Skeletal muscle satellite cell (primary cell): Measurements from ENCODE around the gene GSTA5.
"Not testable (repeated sequence)": the region's sequence is repeated elsewhere in the genome, so short reads cannot be mapped to it uniquely, and the experiment has no call there.

Experiments used
- H3K27me3 ChIP-seq: 2 replicates; pipeline ENCODE4 v1.7.0; 2013; ENCODE audit warnings: low read length; ENCODE audit not compliant: control insufficient read depth, insufficient read depth
- H3K36me3 ChIP-seq: 2 replicates; pipeline ENCODE4 v1.7.0; 2013; ENCODE audit warnings: mild to moderate bottlenecking, control low read depth, low read length; ENCODE audit not compliant: insufficient read depth
- H3K4me1 ChIP-seq: 2 replicates; pipeline ENCODE4 v1.7.0; 2013; ENCODE audit warnings: low read length; ENCODE audit not compliant: control insufficient read depth, insufficient read depth
- H3K4me2 ChIP-seq: 2 replicates; pipeline ENCODE4 v1.7.0; 2013; ENCODE audit warnings: mild to moderate bottlenecking, low read length
- H3K4me3 ChIP-seq: 2 replicates; pipeline ENCODE4 v1.7.0; 2013; ENCODE audit warnings: low read length
- H3K9ac ChIP-seq: 2 replicates; pipeline ENCODE4 v1.7.0; 2013; ENCODE audit warnings: mild to moderate bottlenecking, low read depth, low read length, moderate library complexity
- H3K9me3 ChIP-seq: replicated peaks from 2 replicates; pipeline ENCODE4 v1.7.0; 2013; ENCODE audit warnings: mild to moderate bottlenecking, control low read depth, low read length

The GSTA5 gene

DNA sequence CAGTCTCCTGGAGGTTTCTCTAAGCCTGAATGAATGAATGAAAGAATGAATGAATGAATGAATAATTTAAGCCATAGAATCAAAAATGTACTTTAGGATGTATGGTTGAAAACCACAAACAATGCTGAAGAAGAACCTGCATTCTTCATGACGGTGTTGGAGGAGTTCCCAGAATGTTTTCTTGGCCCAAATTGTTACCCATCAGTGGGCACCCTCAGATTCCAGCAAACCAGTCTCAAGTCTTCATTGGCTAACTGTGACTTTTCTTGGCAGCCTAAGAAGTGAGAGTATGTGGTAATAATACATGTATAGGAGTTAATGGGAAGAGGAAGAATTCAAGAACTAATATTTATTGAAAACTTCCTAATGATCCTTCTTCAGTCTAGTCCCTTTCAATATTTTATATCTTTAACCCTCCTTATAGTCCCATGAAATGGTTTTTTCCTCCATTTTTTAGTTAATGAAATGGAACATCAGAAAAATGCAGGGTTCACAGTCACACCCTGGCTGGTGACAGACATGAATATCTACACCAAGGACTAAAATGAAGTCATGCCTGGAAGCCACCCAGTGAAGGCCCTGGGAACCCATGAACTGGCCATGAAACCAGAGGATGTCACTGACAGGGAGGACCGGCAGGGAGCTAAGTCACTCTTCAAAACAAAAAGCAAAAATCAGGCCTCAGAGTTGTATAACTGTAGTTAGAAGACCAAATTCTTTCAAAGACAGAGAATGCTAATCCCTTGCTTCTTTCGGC, 29.9 kb upstream of the GSTA5 start:
- not testable (repeated sequence) for H3K9me3 ChIP-seq, H3K36me3 ChIP-seq, H3K9ac ChIP-seq, H3K4me3 ChIP-seq, H3K4me2 ChIP-seq, H3K4me1 ChIP-seq
- peaks cover 32% of the 10 kb centered on the region for H3K27me3 ChIP-seq

DNA sequence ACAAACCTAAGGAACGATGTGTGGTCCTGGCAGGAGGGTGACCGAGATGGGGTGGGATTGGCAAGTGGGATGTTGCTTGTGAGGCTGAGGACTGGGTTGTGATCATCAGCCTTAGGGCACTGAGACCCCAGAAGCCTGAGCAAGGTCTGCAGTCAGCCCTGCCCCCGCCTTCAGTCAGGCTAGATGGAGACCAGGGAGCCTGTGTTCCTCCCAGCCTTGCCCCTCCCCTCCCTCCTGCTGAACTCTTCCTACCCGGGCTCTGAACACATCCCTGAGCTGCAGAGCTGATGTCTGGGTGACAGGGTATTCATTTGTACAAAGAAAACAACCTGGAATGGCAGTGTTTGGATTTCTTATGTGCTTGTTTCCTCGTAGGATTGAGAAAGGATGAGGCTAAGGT, 28.3 kb upstream of the GSTA5 start:
- H3K9ac ChIP-seq, H3K4me1 ChIP-seq, H3K4me3 ChIP-seq, H3K36me3 ChIP-seq, H3K9me3 ChIP-seq, H3K4me2 ChIP-seq: not testable (repeated sequence)
- peaks cover 29% of the 10 kb centered on the region for H3K27me3 ChIP-seq

DNA sequence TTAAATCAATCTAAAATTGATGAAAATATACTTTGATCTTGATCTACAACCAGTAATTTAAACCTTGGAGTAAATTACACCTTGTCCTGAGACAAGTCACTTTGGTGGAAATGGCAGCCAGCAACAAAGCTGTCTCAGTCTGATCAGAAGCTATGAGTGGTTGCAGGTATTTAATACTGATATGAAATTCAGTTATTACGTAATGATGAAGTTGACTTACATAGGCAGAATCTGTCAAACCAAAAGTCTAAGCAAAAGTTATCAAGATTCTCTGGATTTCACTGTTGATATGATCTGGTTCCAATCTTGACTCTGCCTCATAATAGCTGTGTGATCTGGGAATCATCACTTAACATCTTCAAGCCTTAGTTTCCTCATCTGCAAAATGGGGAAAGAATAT, 27.6 kb upstream of the GSTA5 start:
- H3K27me3 ChIP-seq = peaks cover 23% of the 10 kb centered on the region
- H3K36me3 ChIP-seq = no peaks in the 10 kb centered on the region
- no peaks in the 10 kb centered on the region for H3K9me3 ChIP-seq
- no peak overlapping the region for H3K4me3 ChIP-seq
- no peak overlapping the region for H3K4me2 ChIP-seq
- H3K4me1 ChIP-seq = no peaks in the 10 kb centered on the region
- no peak overlapping the region for H3K9ac ChIP-seq

DNA sequence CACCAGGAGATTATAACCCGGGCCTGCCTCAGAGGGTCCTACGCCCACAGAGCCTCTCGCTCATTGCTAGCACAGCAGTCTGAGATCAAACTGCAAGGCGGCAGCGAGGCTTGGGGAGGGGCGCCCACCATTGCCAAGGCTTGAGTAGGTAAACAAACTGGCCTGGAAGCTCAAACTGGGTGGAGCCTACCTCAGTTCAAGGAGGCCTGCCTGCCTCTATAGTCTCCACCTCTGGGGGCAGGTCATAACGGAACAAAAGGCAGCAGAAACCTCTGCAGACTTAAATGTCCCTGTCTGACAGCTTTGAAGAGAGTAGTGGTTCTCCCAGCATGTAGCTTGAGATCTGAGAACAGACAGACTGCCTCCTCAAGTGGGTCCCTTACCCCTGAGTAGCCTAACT, 20.5 kb upstream of the GSTA5 start:
- H3K9ac ChIP-seq, H3K4me3 ChIP-seq, H3K4me2 ChIP-seq, H3K36me3 ChIP-seq, H3K4me1 ChIP-seq, H3K9me3 ChIP-seq: not testable (repeated sequence)
- peaks cover 26% of the 10 kb centered on the region for H3K27me3 ChIP-seq

DNA sequence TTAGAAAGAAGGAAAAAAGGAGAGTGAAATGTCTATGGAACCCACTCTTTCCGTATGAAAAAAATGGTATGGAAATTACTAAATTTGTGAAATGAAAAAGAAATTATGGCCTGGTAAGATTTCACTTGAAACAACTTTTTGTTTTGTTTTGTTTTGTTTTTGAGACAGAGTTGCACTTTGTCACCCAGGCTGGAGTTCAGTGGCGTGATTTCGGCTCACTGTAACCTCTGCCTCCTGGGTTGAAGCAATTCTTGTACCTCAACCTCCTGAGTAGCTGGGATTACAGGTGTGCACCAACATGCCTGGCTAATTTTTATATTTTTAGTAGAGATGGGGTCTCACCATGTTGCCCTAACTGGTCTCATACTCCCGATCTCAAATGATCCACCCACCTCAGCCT, 17.8 kb upstream of the GSTA5 start:
- no peak overlapping the region for H3K4me2 ChIP-seq
- no peaks in the 10 kb centered on the region for H3K36me3 ChIP-seq
- peaks cover 39% of the 10 kb centered on the region for H3K27me3 ChIP-seq
- H3K4me3 ChIP-seq = no peak overlapping the region
- no peaks in the 10 kb centered on the region for H3K9me3 ChIP-seq
- no peak overlapping the region for H3K9ac ChIP-seq
- H3K4me1 ChIP-seq = no peaks in the 10 kb centered on the region

DNA sequence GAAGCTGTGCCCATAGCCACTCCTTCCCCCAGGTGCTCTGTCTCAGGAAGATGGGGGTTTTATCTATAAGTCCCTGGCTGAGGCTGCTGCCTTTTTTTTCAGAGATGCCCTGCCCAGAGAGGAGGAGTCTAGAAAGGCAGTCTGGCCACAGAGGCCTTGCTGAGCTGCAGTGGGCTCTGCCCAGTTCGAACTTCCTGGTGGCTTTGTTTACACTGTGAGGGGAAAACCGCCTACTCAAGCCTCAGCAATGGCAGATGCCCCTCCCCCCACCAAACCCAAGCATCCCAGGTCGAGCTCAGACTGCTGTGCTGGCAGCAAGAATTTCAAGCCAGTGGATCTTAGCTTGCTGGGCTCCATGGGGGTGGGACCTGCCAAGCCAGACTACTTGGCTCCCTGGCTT, 15.5 kb upstream of the GSTA5 start:
- not testable (repeated sequence) for H3K4me2 ChIP-seq, H3K36me3 ChIP-seq, H3K9ac ChIP-seq

DNA sequence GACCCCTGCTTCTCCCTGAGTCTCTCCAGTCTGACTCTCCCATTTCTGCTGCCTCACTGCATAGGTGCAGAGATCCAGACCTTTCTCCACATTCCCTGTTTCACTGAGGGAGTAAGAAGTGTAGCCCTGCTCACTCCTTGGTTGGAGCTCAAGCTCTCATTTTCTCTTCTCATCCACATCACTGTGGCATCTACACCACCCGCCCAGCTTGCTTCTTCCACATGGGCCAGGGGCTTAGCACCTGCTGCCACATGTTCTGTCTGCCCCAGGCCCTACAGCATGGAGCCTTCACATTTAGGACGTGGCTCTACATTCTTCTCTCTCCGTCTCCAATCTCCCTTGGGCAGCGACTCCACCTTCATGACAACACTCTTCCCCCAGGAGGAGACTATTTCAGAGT, 8.5 kb upstream of the GSTA5 start:
- Histone ChIP-seq H3K27me3 (peaks cover 69% of the 10 kb centered on the region), H3K9me3 (no peaks in the 10 kb centered on the region), H3K9ac (no peak overlapping the region), H3K4me1 (no peaks in the 10 kb centered on the region), H3K36me3 (no peaks in the 10 kb centered on the region), H3K4me3 (no peak overlapping the region), H3K4me2 (no peak overlapping the region)

More for the DNA sequence above, 15.5 kb upstream of the GSTA5 start:
- not testable (repeated sequence) for H3K9me3 ChIP-seq, H3K4me1 ChIP-seq, H3K4me3 ChIP-seq
- H3K27me3 ChIP-seq = peaks cover 46% of the 10 kb centered on the region

DNA sequence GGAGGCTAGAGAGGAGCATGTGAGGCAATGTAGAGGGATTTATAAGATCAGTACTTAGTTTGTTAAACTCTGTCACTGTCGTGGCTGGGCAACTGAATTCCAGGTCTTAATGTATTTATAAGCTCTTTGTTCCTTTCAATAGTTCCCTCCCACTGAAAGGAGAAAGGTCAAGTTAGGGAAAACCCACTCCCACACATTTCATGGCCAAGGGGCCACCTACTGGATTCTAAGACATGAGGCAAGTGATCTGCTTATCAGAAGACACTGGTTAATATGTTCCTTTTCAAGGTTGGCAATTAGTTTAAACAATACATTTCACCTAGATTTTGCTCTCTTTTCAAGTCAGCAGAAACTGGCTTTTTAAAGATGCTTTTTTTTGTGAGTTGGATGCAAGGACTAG, 5.4 kb upstream of the GSTA5 start:
- Histone ChIP-seq H3K4me1 (no peaks in the 10 kb centered on the region), H3K27me3 (peaks cover 66% of the 10 kb centered on the region), H3K9ac (no peak overlapping the region), H3K9me3 (no peaks in the 10 kb centered on the region), H3K4me3 (no peak overlapping the region), H3K36me3 (no peaks in the 10 kb centered on the region), H3K4me2 (no peak overlapping the region)

DNA sequence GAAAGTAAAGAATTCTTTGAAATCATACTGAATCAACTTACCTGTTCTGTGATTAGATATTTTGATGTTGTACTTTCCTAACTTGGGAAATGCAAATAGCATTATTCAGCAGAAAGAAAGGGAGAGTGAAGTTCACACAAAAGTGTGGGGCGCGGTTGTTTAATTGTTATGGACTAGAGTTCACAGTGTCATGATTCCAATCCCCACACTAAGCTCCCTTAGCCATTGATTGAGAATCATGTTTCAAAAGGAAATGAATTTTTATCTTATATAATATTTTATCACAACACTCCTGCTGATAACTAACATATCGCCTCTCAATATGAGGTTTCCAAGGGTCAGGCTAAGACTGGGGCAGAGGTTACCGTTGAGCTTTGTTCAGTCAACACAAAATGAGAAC, 3.0 kb upstream of the GSTA5 start:
- Histone ChIP-seq H3K27me3 (peaks cover 45% of the 10 kb centered on the region), H3K4me3 (no peak overlapping the region), H3K9ac (no peak overlapping the region), H3K9me3 (no peaks in the 10 kb centered on the region), H3K4me2 (no peak overlapping the region), H3K36me3 (no peaks in the 10 kb centered on the region), H3K4me1 (no peaks in the 10 kb centered on the region)

DNA sequence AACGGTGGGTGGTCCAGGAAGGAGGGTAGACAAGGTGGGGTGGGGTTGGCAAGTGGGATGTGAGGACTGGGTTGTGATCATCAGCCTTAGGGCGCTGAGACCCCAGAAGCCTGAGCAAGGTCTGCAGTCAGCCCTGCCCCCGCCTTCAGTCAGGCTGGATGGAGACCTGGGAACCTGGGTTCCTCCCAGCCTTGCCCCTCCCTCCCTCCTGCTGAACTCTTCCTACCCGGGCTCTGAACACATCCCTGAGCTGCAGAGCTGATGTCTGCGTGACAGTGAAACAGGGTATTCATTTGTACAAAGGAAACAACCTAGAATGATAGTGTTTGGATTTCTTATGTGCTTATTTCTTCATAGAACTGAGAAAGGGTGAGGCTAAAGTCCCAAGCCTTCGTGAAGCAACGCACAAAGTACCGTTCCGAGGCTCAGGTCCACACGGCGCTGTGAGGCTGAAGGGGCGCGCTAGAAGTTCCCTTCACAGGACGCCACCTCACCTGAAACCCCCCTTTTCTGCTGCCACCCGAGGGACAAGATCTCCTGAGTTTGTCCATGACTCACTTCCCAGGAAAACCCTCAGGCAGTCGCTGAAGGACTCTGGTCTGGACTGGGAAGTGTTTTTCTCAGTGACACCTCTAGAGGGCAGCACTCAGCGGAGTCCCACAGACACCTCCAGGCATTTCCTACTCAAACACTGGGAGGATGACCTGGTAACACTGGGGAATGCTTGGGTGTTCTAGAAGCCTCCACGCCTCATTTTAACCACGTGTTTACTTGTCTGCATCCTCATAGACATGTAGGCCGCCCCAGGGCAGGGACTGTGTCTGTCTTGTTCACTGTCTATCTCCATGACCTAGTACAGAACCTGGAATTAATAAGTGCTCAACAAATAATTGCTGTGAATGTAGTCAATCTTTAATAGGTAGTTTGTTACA, 1.2 kb downstream of the GSTA5 start:
- no peak overlapping the region for H3K4me3 ChIP-seq
- H3K9ac ChIP-seq = no peak overlapping the region
- no peak overlapping the region for H3K4me2 ChIP-seq
- H3K4me1 ChIP-seq = peaks cover 6% of the 10 kb centered on the region
- no peaks in the 10 kb centered on the region for H3K9me3 ChIP-seq
- H3K36me3 ChIP-seq = no peaks in the 10 kb centered on the region
- peaks cover 34% of the 10 kb centered on the region for H3K27me3 ChIP-seq

DNA sequence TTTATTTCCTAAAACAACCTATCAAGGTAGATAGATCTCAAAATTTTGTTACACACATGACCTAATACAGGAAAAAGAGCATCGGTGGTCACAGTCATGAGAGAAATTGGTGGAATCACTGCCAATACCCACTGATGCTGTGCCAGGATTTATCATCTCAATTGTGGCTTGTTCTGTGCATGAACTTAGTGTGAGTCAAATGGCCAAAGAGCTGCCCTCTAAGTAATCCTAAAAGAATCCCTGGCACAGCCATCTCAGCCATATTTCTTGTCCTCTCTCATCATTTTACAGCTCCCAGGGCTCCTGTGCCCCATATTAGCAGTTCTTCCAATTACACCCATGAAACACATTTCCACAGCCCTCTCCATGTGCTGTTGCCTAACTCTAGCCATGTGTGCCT, 6.1 kb downstream of the GSTA5 start:
- no peak overlapping the region for H3K9ac ChIP-seq
- peaks cover 6% of the 10 kb centered on the region for H3K4me1 ChIP-seq
- no peaks in the 10 kb centered on the region for H3K9me3 ChIP-seq
- H3K27me3 ChIP-seq = peaks cover 39% of the 10 kb centered on the region
- no peaks in the 10 kb centered on the region for H3K36me3 ChIP-seq
- no peak overlapping the region for H3K4me2 ChIP-seq
- no peak overlapping the region for H3K4me3 ChIP-seq

DNA sequence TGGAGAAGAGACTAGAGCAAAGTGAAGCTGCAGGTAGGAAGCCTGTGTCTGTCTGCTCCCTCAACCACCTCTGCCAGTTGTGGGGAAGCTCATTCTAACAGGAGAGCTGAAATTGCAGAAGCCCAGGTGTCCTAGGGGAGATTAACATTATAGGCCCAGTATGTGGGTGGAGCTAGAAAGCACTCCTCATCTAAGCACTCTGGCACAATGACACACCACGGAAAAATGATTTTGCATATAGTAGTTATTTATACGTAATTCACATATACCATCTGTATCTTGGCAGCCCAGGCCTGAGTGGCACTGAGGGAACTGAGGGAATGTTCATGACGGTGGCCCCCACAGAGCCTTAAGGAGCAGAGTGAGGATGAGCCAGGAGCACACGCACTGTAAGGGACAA, 9.7 kb downstream of the GSTA5 start:
- H3K4me1 ChIP-seq, H3K4me3 ChIP-seq, H3K4me2 ChIP-seq, H3K9ac ChIP-seq, H3K36me3 ChIP-seq, H3K9me3 ChIP-seq: not testable (repeated sequence)
- peaks cover 23% of the 10 kb centered on the region for H3K27me3 ChIP-seq
